Astrocyte (in vitro differentiated cells and primary cell): ENCODE measurements around the gene COMMD9.

ENCODE experiments used
- EZH2 ChIP-seq: IDR thresholded peaks from 2 replicates; pipeline ENCODE4 v1.6.1; 2012; ENCODE audit warnings: mild to moderate bottlenecking, low read length, inconsistent platforms; ENCODE audit not compliant: insufficient read depth
- TF ChIP-seq, protein P1 (sequence below): IDR thresholded peaks from 2 replicates; pipeline ENCODE4 v1.5.1; 2011; ENCODE audit warnings: low read depth, mild to moderate bottlenecking, inconsistent platforms, low read length, moderate library complexity; ENCODE audit not compliant: insufficient read depth

DNA sequence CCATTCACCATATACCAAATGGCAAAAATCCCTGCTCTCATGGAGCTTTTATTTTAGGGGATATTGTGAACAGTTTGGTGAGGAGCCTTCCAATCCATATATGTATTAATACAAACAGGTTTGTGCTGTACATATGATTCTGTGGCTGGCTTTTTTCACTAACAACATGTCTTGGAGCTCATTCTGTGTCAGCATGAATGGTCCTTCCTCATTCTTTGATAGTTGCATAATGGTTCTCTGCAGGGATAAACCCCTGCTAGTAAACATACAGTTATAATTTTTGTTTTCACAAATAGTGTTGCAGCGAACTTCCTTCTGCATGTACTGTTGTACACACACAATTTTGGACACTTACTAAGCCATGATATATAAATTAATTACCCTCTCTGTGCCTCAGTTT, 15.1 kb upstream of the COMMD9 start:
- TF ChIP-seq, protein P1, sequence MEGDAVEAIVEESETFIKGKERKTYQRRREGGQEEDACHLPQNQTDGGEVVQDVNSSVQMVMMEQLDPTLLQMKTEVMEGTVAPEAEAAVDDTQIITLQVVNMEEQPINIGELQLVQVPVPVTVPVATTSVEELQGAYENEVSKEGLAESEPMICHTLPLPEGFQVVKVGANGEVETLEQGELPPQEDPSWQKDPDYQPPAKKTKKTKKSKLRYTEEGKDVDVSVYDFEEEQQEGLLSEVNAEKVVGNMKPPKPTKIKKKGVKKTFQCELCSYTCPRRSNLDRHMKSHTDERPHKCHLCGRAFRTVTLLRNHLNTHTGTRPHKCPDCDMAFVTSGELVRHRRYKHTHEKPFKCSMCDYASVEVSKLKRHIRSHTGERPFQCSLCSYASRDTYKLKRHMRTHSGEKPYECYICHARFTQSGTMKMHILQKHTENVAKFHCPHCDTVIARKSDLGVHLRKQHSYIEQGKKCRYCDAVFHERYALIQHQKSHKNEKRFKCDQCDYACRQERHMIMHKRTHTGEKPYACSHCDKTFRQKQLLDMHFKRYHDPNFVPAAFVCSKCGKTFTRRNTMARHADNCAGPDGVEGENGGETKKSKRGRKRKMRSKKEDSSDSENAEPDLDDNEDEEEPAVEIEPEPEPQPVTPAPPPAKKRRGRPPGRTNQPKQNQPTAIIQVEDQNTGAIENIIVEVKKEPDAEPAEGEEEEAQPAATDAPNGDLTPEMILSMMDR = no peak
- TF ChIP-seq EZH2 = no peak
